HCT116 (cell line): Measurements from ENCODE around the gene SESN3. TPM values are rescaled to one million over a fixed set of nuclear protein-coding genes. Genes with fewer than 3 reads are reported as not detected.

ENCODE experiments used
- ATAC-seq: fragments of 200-7000 bp; cut with Tn5 transposase; 2 replicates; pipeline ENCODE4 v1.9.1; 2020; ENCODE audit warnings: mild to moderate bottlenecking, moderate library complexity
- BruUV-seq: library from RNA; stranded (reverse); fragments of 400-500 nt; replicated peaks from 2 replicates; lab custom pipeline; 2021; lab: Mats Ljungman, UMichigan
- CTCF ChIA-PET: fragments of 300-600 bp; sonication (Branson Sonifier 250); formaldehyde crosslinking; loops from one replicate; lab custom pipeline; 2021; ENCODE audit warnings: antibody characterized with exemption; lab: Charles Lee
- POLR2A ChIA-PET: fragments of 300-600, 350-600 bp; sonication (Branson Sonifier 250); formaldehyde crosslinking; loops from one replicate; lab custom pipeline; 2021; ENCODE audit warnings: antibody characterized with exemption; lab: Charles Lee
- RAD21 ChIA-PET, 2 experiments: fragments of 300-600 bp; sonication (Branson Sonifier 250); formaldehyde crosslinking; loops; one replicate each; lab custom pipeline; 2023; ENCODE audit warnings: low total read pairs in 2 of 2; ENCODE audit not compliant: uncharacterized antibody in 2 of 2, unreplicated experiment in 2 of 2, low non-redundant PET in 1 of 2; lab: Charles Lee
- DNase-seq: peaks from one replicate; pipeline ENCODE4 v3.0.0-alpha.2; 2010; ENCODE audit warnings: low read depth, low spot score
- H2AFZ ChIP-seq: fragments of 200-600 bp; shearing (Covaris generic), sonication (generic); 2 replicates; pipeline ENCODE4 v1.6.1; 2017; ENCODE audit warnings: low read depth, mixed run types, mixed read lengths, antibody characterized with exemption, low read length; ENCODE audit not compliant: poor library complexity, severe bottlenecking
- H3K27ac ChIP-seq: 2 replicates; pipeline ENCODE4 v1.5.1; 2012; ENCODE audit warnings: low read depth, low read length
- H3K27me3 ChIP-seq: fragments of 200-600 bp; sonication (generic); 2 replicates; pipeline ENCODE4 v1.6.1; 2016; ENCODE audit warnings: mixed run types, low read length, mixed read lengths; ENCODE audit not compliant: insufficient read depth
- H3K36me3 ChIP-seq, 2 experiments: fragments of 200-500 bp in 1 of 2; fragments of 200-600 bp in 1 of 2; sonication (Bioruptor generic) in 1 of 2; sonication (generic) in 1 of 2; 2 replicates each; pipeline versions ENCODE4 v1.5.1 to v1.6.1; 2014 to 2016; ENCODE audit warnings: low read length in 2 of 2, inconsistent platforms in 1 of 2, mixed read lengths in 1 of 2, mixed run types in 1 of 2; ENCODE audit not compliant: insufficient read depth in 2 of 2, control insufficient read depth in 1 of 2
- H3K4me1 ChIP-seq, 2 experiments: fragments of 200-600 bp in 1 of 2; sonication (generic) in 1 of 2; 2 replicates each; pipeline versions ENCODE4 v1.5.1 to v1.6.1; 2012 to 2017; ENCODE audit warnings: low read length in 2 of 2, inconsistent platforms in 1 of 2, mild to moderate bottlenecking in 1 of 2, mixed read lengths in 1 of 2, mixed run types in 1 of 2, moderate library complexity in 1 of 2; ENCODE audit not compliant: insufficient read depth in 2 of 2, control insufficient read depth in 1 of 2
- H3K4me2 ChIP-seq: fragments of 200-600 bp; sonication (generic); 2 replicates; pipeline ENCODE4 v1.6.1; 2017; ENCODE audit warnings: mixed run types, low read length, mixed read lengths
- H3K4me3 ChIP-seq, 2 experiments: fragments of 200-600 bp in 1 of 2; sonication (generic) in 1 of 2; replicated peaks in 1 of 2; 2 replicates each; pipeline ENCODE4 v1.5.1; 2011 to 2016; ENCODE audit warnings: low read length in 2 of 2, control low read depth in 1 of 2, low read depth in 1 of 2, mild to moderate bottlenecking in 1 of 2, mixed read lengths in 1 of 2, mixed run types in 1 of 2
- H3K79me2 ChIP-seq: fragments of 200-600 bp; sonication (generic); 2 replicates; pipeline ENCODE4 v1.6.1; 2017; ENCODE audit warnings: mild to moderate bottlenecking, mixed run types, low read length, moderate library complexity, mixed read lengths; ENCODE audit not compliant: insufficient read depth
- H3K9ac ChIP-seq: fragments of 200-600 bp; sonication (generic); 2 replicates; pipeline ENCODE4 v1.6.1; 2016; ENCODE audit warnings: low read length, mixed read lengths
- H3K9me2 ChIP-seq: fragments of 200-600 bp; sonication (generic), shearing (Covaris generic); 2 replicates; pipeline ENCODE4 v1.6.1; 2017; ENCODE audit warnings: mixed run types, mild to moderate bottlenecking, moderate library complexity; ENCODE audit not compliant: insufficient read depth
- H3K9me3 ChIP-seq, 2 experiments: fragments of 200-500 bp in 1 of 2; fragments of 200-600 bp in 1 of 2; sonication (Bioruptor generic) in 1 of 2; sonication (generic) in 1 of 2; 2 replicates each; pipeline ENCODE4 v1.6.1; 2014 to 2017; ENCODE audit warnings: low read length in 2 of 2, mixed read lengths in 2 of 2, inconsistent platforms in 1 of 2, low read depth in 1 of 2, mild to moderate bottlenecking in 1 of 2, mixed run types in 1 of 2, moderate library complexity in 1 of 2; ENCODE audit not compliant: control insufficient read depth in 1 of 2, insufficient read depth in 1 of 2
- H4K20me1 ChIP-seq: fragments of 200-600 bp; sonication (generic), shearing (Covaris generic); 2 replicates; pipeline ENCODE4 v1.6.1; 2017; ENCODE audit warnings: mixed run types, mild to moderate bottlenecking, moderate library complexity; ENCODE audit not compliant: insufficient read depth
- CEBPB ChIP-seq: IDR thresholded peaks from 2 replicates; pipeline ENCODE4 v1.6.1; 2012; ENCODE audit warnings: low read depth
- EGR1 ChIP-seq: IDR thresholded peaks from 2 replicates; pipeline ENCODE4 v1.6.1; 2012; ENCODE audit warnings: low read depth
- ELF1 ChIP-seq: IDR thresholded peaks from 2 replicates; pipeline ENCODE4 v1.6.1; 2012; ENCODE audit warnings: low read depth, borderline replicate concordance
- EZH2 ChIP-seq: fragments of 200-600 bp; sonication (generic); IDR thresholded peaks from 2 replicates; pipeline ENCODE4 v1.6.1; 2017; ENCODE audit warnings: antibody characterized with exemption, mixed run types
- EZH2phosphoT487 ChIP-seq: fragments of 200-600 bp; IDR thresholded peaks from 2 replicates; pipeline ENCODE4 v1.6.1; 2018; ENCODE audit warnings: antibody characterized with exemption, borderline replicate concordance
- FOSL1 ChIP-seq: IDR thresholded peaks from 2 replicates; pipeline ENCODE4 v1.6.1; 2012; ENCODE audit warnings: low read depth
- JUND ChIP-seq: IDR thresholded peaks from 2 replicates; pipeline ENCODE4 v1.6.1; 2012
- MAX ChIP-seq: IDR thresholded peaks from 2 replicates; pipeline ENCODE4 v1.6.1; 2012
- POLR2A ChIP-seq: IDR thresholded peaks from 2 replicates; pipeline ENCODE4 v1.7.0; 2011; ENCODE audit warnings: borderline replicate concordance; ENCODE audit not compliant: insufficient read depth, insufficient read length; ENCODE audit errors: extremely low read depth
- POLR2AphosphoS5 ChIP-seq: IDR thresholded peaks from 2 replicates; pipeline ENCODE4 v1.6.1; 2011; ENCODE audit warnings: mild to moderate bottlenecking, low read depth, low read length, moderate library complexity
- REST ChIP-seq: IDR thresholded peaks from 2 replicates; pipeline ENCODE4 v1.6.1; 2012; ENCODE audit warnings: low read depth
- SIN3A ChIP-seq: IDR thresholded peaks from 2 replicates; pipeline ENCODE4 v1.6.1; 2012; ENCODE audit warnings: low read depth
- SRF ChIP-seq: IDR thresholded peaks from 2 replicates; pipeline ENCODE4 v1.6.1; 2012; ENCODE audit warnings: low read depth
- YY1 ChIP-seq: IDR thresholded peaks from 2 replicates; pipeline ENCODE4 v1.6.1; 2011; ENCODE audit warnings: low read length, low read depth, moderate library complexity, mild to moderate bottlenecking; ENCODE audit not compliant: insufficient replicate concordance; ENCODE audit errors: extremely low read depth
- ZBTB33 ChIP-seq: IDR thresholded peaks from 2 replicates; pipeline ENCODE4 v1.6.1; 2011; ENCODE audit warnings: mild to moderate bottlenecking, low read length, moderate library complexity; ENCODE audit not compliant: insufficient replicate concordance; ENCODE audit errors: extremely low read depth
- ZFX ChIP-seq: fragments of 450-650 bp; IDR thresholded peaks from 2 replicates; pipeline ENCODE4 v1.6.1; 2017
- intact Hi-C: fragments of 100-400 bp; cut with micrococcal nuclease; formaldehyde crosslinking; loops from 2 replicates; pipeline ENCODE4 v1.10.0; 2022
- total RNA-seq: library from RNA; stranded (reverse); gene quantifications from one replicate; pipeline ENCODE4 v1.2.1, GENCODE V29; 2021; ENCODE audit not compliant: unreplicated experiment

Gene SESN3
- total RNA-seq, 1 experiment from 2014 or later = 4.2 TPM

GRCh38 chr11:95200781-95201457 is 30.1 kb downstream of the SESN3 start:
- TF ChIP-seq POLR2A (no peak), MAX (no peak), SIN3A (no peak), CEBPB (no peak), SRF (no peak)
- intact Hi-C loops = no loop called here

GRCh38 chr11:95195831-95196230 is 35.2 kb downstream of the SESN3 start:
- intact Hi-C loops = no loop called here
- Histone ChIP-seq H3K9me2 (no peaks in the 10 kb centered on the region), H4K20me1 (no peaks in the 10 kb centered on the region), H3K4me1 (no peaks in the 10 kb centered on the region), H3K36me3 (no peaks in the 10 kb centered on the region), H3K27ac (no peak overlapping the region), H3K79me2 (no peaks in the 10 kb centered on the region), H3K4me3 (no peak overlapping the region), H3K4me2 (no peak overlapping the region), H3K27me3 (no peaks in the 10 kb centered on the region), H3K9ac (no peak overlapping the region), H2AFZ (no peak overlapping the region), H3K9me3 (no peaks in the 10 kb centered on the region)
- DNase-seq (no peak), ATAC-seq (no peak)
- RAD21 ChIA-PET = no interaction called here
- POLR2A ChIA-PET = no interaction called here
- no TSS peak for BruUV-seq
- CTCF ChIA-PET = no interaction called here
- TF ChIP-seq REST (no peak), POLR2AphosphoS5 (no peak), ELF1 (no peak), EZH2phosphoT487 (no peak), JUND (no peak), SRF (no peak), EZH2 (no peak), ZFX (no peak), FOSL1 (no peak), ZBTB33 (no peak), EGR1 (no peak), POLR2A (no peak), YY1 (no peak)

More at GRCh38 chr11:95200781-95201457, 30.1 kb downstream of the SESN3 start:
- ChIA-PET RAD21 (no interaction called here), POLR2A (no interaction called here), CTCF (no interaction called here)
- Histone ChIP-seq H3K79me2 (no peaks in the 10 kb centered on the region), H4K20me1 (no peaks in the 10 kb centered on the region; the same call in 1 of the 2 replicates), H3K9me3 (no peaks in the 10 kb centered on the region), H3K4me3 (no peak overlapping the region), H3K4me1 (no peaks in the 10 kb centered on the region), H2AFZ (no peak overlapping the region), H3K9me2 (no peaks in the 10 kb centered on the region), H3K4me2 (no peak overlapping the region), H3K27ac (no peak overlapping the region), H3K9ac (no peak overlapping the region), H3K27me3 (no peaks in the 10 kb centered on the region), H3K36me3 (no peaks in the 10 kb centered on the region)
- DNase-seq = no peak
- ATAC-seq = no peak
- BruUV-seq = no TSS peak
